Kasumi-1 (cell line): ENCODE measurements around the gene GULP1.
"Not testable (repeated sequence)": the region's sequence is repeated elsewhere in the genome, so short reads cannot be mapped to it uniquely, and the experiment has no call there.

Experiments
- DNase-seq, 2 experiments: peaks; one replicate each; lab custom pipeline; 2025; lab: John Stamatoyannopoulos, UW

Gene GULP1

GRCh38 chr2:188605609-188606584 is 314.2 kb downstream of the GULP1 start:
- DNase-seq = not testable (repeated sequence)

GRCh38 chr2:188606596-188606995 is 314.9 kb downstream of the GULP1 start:
- DNase-seq = not testable (repeated sequence)

- peak; percentile 37 to 41 for DNase-seq
Observed at GRCh38 chr2:188607501-188607900, 315.8 kb downstream of the GULP1 start.

- no peak for DNase-seq
Observed at GRCh38 chr2:188609321-188610049, 317.8 kb downstream of the GULP1 start.

GRCh38 chr2:188610050-188610444 is 318.4 kb downstream of the GULP1 start:
- DNase-seq = no peak

- no peak for DNase-seq
Observed at GRCh38 chr2:188610827-188611226, 319.2 kb downstream of the GULP1 start.

GRCh38 chr2:188619146-188619545 is 327.5 kb downstream of the GULP1 start:
- no peak for DNase-seq

GRCh38 chr2:188620916-188621315 is 329.2 kb downstream of the GULP1 start:
- no peak for DNase-seq

GRCh38 chr2:188622601-188623260 is 331.1 kb downstream of the GULP1 start:
- DNase-seq = no peak

GRCh38 chr2:188623995-188624643 is 332.4 kb downstream of the GULP1 start:
- DNase-seq = no peak

- DNase-seq = no peak
Observed at GRCh38 chr2:188627471-188627870, 335.8 kb downstream of the GULP1 start.

GRCh38 chr2:188628989-188629752 is 337.5 kb downstream of the GULP1 start:
- no peak for DNase-seq

- DNase-seq = no peak
Observed at GRCh38 chr2:188629753-188630527, 338.3 kb downstream of the GULP1 start.

GRCh38 chr2:188631037-188631809 is 339.5 kb downstream of the GULP1 start:
- no peak for DNase-seq

GRCh38 chr2:188634656-188635055 is 343.0 kb downstream of the GULP1 start:
- no peak for DNase-seq
